ENCODE data around the gene PLTP. TPM values are rescaled to one million over a fixed set of nuclear protein-coding genes. Genes with fewer than 3 reads are reported as not detected.
A peak's percentile ranks its signal among the peaks of the same experiment; 100 is the strongest.

Gene PLTP
- total and polyA plus RNA-seq, 2 donors (not counting 3 experiments of a cell fraction or from before 2014, with no cell fraction given), result 62.1 to 118 TPM

DNA sequence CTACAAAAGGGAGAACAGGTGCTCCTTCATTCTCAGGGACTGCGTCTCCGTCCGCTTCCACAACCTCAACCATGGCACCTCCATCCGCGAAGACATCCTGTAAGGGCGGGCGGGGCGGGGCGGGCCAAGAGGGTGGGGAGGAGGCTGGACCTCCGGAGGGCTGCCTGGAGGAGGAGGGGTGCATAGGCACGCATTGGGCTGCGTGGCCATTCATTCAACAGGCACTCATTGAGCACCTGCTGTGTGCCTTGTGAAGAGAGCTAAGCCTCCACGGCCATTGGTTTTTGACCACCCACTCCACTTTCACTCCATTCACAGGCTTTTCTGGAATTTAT, 54.1 kb downstream of the PLTP start:
- Histone ChIP-seq H3K27ac (ENCODE audit: insufficient read depth, low read depth, low read length) (peak overlapping the region; percentile 51), H3K4me2 (ENCODE audit: insufficient read depth, low read length) (peak overlapping the region; percentile 70), H2AFZ (ENCODE audit: low read depth, low read length) (peak overlapping the region; percentile 77), H3K9me3 (replicated peaks; ENCODE audit: control insufficient read depth, insufficient read depth, low read length) (no peaks in the 10 kb centered on the region), H3K4me1 (ENCODE audit: control insufficient read depth, extremely low read depth, insufficient read depth, low read length) (peaks cover 12% of the 10 kb centered on the region), H3K9me1 (replicated peaks; ENCODE audit: control insufficient read depth, extremely low read depth, insufficient read depth, low read length) (no peaks in the 10 kb centered on the region), H3K9ac (replicated peaks; ENCODE audit: extremely low read depth, insufficient read depth, low read length) (peak overlapping the region; percentile 35), H3K4me3 (replicated peaks in 1 of 3; ENCODE audit: insufficient read depth in 1 of 3, low read depth in 1 of 3, low read length in 3 of 3) (peak overlapping the region; percentile 29 to 78 (median 66)), H4K20me1 (replicated peaks; ENCODE audit: control insufficient read depth, extremely low read depth, insufficient read depth, low read length) (no peaks in the 10 kb centered on the region), H3K79me2 (ENCODE audit: control insufficient read depth, insufficient read depth, low read length) (peaks cover 9% of the 10 kb centered on the region), H3K36me3 (ENCODE audit: control insufficient read depth in 2 of 2, extremely low read depth in 1 of 2, insufficient read depth in 2 of 2, low read length in 2 of 2) (no peaks in the 10 kb centered on the region), H3K27me3 (ENCODE audit: control insufficient read depth in 2 of 2, insufficient read depth in 2 of 2, low read length in 2 of 2) (no peaks in the 10 kb centered on the region)
- no peak for DNase-seq (ENCODE audit: low read depth, low spot score)
- intact Hi-C loops (cut with micrococcal nuclease), result loop anchor here (1.0 to 2.0 kb wide), 6 partner anchors 23 to 77 kb away; partner anchors contain the start of genes CTSA, NEURL2, PCIF1 and UBE2C
- no peak for FAIRE-seq
- POLR2A ChIA-PET, result no interaction called here
- dilution Hi-C loops (cut with MboI; ENCODE audit: extremely low pct_ligation_motif_present, low sequenced_read_pairs), result no loop called here
- BruUV-seq (replicated peaks), result no TSS peak
- TF ChIP-seq, protein P1, sequence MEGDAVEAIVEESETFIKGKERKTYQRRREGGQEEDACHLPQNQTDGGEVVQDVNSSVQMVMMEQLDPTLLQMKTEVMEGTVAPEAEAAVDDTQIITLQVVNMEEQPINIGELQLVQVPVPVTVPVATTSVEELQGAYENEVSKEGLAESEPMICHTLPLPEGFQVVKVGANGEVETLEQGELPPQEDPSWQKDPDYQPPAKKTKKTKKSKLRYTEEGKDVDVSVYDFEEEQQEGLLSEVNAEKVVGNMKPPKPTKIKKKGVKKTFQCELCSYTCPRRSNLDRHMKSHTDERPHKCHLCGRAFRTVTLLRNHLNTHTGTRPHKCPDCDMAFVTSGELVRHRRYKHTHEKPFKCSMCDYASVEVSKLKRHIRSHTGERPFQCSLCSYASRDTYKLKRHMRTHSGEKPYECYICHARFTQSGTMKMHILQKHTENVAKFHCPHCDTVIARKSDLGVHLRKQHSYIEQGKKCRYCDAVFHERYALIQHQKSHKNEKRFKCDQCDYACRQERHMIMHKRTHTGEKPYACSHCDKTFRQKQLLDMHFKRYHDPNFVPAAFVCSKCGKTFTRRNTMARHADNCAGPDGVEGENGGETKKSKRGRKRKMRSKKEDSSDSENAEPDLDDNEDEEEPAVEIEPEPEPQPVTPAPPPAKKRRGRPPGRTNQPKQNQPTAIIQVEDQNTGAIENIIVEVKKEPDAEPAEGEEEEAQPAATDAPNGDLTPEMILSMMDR (IDR thresholded peaks at IDR 0.05; ENCODE audit: extremely low read depth in 1 of 2, insufficient read depth in 1 of 2, low read depth in 1 of 2, low read length in 2 of 2), result no peak
- TF ChIP-seq JUN (IDR thresholded peaks at IDR 0.05; ENCODE audit: borderline replicate concordance, insufficient read depth, insufficient read length, low read depth) (no peak), POLR2A (IDR thresholded peaks at IDR 0.05; ENCODE audit: low read depth, low read length) (no peak), GATA2 (IDR thresholded peaks at IDR 0.05; ENCODE audit: insufficient read depth, insufficient read length, low read depth, low read length) (no peak), POLR2AphosphoS5 (IDR thresholded peaks at IDR 0.05; ENCODE audit: insufficient read depth, low read depth, low read length) (no peak), FOS (IDR thresholded peaks at IDR 0.05; ENCODE audit: borderline replicate concordance, insufficient read depth, low read length) (no peak), EZH2 (IDR thresholded peaks at IDR 0.05; ENCODE audit: borderline replicate concordance, low read depth, low read length, severe bottlenecking) (no peak), MYC (IDR thresholded peaks at IDR 0.05; ENCODE audit: low read depth, low read length) (no peak)
- TF ChIP-seq, protein P2, sequence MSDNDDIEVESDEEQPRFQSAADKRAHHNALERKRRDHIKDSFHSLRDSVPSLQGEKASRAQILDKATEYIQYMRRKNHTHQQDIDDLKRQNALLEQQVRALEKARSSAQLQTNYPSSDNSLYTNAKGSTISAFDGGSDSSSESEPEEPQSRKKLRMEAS (IDR thresholded peaks at IDR 0.05; ENCODE audit: insufficient read depth, insufficient read length), result no peak
- CTCF ChIA-PET, result interaction anchor here (1.1 kb wide), 1 partner anchor 59 kb away, joined by 3 read pairs; no protein-coding TSS in a partner anchor
